GM19043 (cell line): ENCODE results near the gene ATP5PO.
"Not testable (repeated sequence)": the region's sequence is repeated elsewhere in the genome, so short reads cannot be mapped to it uniquely, and the experiment has no call there.

Experiments used
- ATAC-seq: cut with Tn5 transposase; IDR thresholded peaks from one replicate; pipeline ENCODE4 v1.9.1; 2021; ENCODE audit warnings: low read depth; ENCODE audit not compliant: unreplicated experiment

The ATP5PO gene

DNA sequence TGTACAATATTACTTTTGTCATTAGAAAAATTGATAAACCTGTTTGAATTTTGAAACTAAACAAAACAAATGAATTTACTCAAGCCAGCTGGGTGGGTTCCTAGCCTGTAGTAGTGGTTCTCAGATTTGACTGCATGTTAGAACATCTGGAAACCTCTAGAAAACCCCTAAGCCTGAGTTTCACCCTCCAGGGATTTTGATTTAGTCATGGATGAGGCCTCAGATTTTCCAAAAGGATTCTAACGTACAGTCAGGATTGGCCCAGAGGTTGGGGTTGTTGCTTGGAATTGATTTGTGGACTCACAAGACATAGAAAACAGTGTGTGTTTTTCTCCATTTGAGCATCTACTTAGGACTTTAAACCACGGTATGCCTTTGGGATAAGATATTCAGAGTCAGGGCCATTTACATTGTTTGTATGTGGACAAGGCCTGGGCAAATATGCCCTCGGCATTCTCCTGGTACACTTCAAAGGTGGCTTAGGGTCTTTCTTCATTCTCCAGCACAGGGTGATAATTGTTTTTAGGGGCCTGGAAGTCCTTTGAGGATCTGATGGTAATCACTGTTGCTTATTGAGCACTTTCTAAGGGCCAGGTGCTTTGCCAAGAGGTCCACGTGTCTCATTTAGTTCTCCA lies 42.6 kb downstream of the ATP5PO start:
- ATAC-seq = no peak

DNA sequence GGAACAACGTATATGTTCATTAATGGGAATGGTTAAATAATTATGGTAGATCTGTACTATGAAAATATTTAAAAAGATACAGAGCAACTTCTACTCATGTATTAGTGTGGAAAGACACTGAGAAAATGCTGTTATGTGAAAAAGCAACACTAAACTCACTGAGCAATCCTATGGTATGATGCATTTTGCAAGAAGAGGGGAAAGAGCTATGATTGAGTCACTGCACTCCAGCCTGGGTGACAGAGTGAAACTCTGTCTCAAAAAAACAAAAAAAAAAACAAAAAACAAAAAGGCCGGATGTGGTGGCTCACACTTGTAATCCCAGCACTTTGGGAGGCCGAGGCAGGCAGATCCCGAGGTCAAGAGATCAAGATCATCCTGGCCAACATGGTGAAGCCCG lies 44.4 kb downstream of the ATP5PO start:
- no peak for ATAC-seq

DNA sequence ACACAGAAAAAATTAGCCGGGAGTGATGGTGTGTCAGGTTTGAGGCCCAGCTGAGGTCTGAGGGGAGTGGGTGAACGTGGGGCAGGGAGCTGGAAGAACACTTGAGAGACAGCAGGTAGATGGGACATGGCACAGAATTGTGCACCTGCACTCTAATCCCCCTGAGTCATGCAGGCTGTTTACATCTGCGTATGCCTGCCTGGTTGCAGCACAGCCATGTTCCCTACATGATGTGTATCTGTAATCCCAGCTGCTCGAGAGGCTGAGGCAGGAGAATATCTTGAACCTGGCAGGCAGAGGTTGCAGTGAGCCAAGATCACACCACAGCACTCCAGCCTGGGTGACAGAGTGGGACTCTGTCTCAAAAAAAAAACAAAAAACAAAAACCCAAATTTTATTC lies 44.8 kb downstream of the ATP5PO start:
- ATAC-seq = no peak

DNA sequence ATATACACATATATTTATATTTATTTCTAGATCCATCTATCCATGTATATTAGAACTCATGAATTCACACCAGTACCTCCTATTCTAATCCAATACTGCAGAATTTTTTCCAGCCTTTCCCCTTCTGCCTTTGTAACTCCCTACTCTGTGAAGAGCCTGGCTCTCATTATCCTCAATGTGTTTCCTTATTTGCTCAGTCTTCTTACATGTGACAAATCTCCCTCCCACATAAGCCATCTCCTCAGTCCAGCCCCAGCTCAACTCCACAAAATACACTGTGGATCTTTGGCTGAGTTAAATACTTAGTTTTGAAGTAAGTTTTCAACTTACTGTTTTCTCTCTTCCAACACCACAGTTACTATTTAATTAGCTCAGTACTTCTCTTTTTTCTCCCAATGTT lies 45.7 kb downstream of the ATP5PO start:
- ATAC-seq = no peak

DNA sequence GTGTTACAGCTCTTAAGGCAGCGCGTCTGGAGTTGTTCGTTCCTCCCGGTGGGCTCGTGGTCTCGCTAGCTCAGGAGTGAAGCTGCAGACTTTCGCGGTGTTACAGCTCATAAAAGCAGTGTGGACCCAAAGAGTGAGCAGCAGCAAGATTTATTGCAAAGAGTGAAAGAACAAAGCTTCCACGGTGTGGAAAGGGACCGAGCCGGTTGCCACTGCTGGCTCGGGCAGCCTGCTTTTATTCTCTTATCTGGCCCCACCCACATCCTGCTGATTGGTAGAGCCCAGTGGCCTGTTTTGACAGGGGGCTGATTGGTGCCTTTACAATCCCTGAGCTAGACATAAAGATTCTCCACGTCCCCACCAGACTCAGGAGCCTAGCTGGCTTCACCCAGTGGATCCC lies 47.7 kb downstream of the ATP5PO start:
- not testable (repeated sequence) for ATAC-seq

DNA sequence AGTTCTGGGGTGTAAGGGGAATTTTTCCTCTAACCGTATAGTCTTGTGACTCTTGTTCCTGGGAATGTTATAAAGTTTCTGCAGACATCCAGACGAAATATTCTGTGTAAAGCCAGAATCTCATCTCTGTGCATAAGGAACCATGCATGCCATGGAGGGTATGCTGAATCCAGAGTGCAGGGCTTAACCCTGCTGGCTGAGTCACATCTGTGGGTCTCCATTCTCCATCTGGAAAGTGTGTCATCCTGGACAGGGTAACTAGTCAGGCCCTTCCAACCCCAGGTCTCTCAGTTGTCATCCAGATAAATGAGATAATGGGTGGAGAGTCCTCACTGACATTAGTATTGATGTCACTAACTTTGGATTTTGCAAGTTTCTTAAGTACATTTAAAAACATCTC lies 48.8 kb downstream of the ATP5PO start:
- no peak for ATAC-seq

DNA sequence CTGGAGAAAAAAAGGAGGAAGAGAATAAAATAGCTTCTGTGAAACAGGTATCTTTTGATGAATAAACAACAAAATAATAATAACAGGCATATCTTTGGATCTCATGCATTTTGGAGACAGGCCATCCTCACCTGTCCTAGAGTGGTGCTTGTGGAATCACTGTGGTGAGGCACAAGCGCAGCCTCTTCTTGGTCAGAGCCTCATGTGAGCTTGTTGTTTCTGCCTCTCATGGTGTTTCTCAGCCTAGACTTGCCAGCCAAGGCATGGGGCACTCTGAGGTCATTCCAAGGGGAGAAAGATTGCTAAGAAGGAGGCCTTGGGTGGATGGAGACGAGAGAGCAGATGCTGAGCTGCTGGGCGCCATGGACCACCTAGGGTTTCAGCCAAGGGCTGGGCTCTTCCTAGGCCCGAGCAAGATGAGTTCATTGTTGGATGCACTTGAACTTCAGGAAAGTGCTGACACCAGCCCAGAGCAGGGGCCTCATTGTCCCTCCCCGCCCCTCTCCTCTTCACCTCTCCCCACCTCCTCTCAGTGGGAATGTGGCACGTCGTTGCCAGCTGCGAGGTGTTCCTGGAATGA lies 49.5 kb downstream of the ATP5PO start:
- ATAC-seq = no peak

DNA sequence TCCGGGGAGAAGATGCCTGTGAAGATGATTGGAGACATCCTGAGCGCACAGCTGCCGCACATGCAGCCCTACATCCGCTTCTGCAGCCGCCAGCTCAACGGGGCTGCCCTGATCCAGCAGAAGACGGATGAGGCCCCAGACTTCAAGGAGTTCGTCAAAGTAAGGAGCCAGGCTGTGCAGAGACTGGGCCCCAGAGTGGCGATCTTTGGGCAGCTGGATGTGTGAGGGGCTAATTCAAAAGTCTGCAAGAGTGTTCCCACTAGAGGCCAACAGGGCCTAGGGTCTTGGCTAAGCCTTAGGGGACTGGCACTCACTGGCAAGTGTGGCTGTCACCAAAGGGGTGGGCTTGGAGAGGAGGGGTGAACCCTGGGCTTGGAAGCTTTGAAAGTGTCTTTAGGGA lies 50.4 kb downstream of the ATP5PO start:
- no peak for ATAC-seq

DNA sequence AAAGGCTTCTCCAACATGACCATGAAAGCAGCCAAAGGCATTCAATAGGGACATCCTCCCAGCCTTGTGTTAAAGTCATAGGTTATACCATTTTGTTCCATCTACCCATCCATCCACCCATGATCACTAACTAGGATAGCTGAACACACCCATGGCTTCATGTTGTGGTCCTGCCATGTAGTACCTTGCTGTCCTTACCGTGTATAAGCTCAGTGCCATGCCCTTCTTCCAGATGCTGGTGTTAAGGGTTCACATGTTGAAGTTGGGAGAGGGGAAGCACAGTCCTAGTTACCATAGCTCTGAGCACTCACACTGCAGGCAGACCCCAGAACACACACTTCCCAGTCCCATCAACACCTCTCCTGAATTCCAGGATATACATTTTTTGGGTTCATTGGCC lies 51.5 kb downstream of the ATP5PO start:
- no peak for ATAC-seq

DNA sequence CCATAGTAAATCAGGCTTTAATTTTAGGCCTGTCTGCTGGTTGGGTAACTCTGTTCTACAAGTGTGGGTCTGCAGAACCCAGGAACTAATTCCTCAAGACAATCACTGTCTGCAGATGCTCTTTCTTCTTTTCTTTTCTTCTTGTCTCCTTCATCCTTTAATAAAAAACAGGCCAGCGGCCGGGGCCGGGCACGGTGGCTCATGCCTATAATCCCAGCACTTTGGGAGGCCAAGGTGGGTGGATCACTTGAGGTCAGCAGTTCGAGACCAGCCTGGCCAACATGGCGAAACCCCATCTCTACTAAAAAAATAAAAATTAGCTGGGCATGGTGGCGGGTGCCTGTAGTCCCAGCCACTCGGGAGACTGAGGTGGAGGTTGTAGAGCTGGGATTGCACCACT lies 52.4 kb downstream of the ATP5PO start:
- ATAC-seq = not testable (repeated sequence)

DNA sequence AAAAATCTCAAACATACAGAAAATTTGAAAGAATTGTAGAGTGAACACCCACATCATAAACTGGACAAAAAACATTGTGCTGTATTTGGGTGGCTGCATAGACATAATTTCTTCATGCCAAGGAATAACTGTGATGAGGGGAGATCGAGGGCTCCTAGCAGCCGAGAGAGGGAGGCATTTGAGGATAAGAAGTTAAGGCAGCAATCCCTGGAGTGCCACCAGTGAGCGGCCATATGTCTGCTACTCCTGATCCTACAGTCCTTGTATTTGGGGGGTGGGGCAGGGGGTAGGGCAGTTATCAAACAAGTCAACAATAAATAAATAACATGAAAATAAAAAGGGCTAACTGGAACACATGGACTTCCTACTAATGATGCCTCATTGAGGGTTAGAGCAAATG lies 54.5 kb downstream of the ATP5PO start:
- no peak for ATAC-seq

DNA sequence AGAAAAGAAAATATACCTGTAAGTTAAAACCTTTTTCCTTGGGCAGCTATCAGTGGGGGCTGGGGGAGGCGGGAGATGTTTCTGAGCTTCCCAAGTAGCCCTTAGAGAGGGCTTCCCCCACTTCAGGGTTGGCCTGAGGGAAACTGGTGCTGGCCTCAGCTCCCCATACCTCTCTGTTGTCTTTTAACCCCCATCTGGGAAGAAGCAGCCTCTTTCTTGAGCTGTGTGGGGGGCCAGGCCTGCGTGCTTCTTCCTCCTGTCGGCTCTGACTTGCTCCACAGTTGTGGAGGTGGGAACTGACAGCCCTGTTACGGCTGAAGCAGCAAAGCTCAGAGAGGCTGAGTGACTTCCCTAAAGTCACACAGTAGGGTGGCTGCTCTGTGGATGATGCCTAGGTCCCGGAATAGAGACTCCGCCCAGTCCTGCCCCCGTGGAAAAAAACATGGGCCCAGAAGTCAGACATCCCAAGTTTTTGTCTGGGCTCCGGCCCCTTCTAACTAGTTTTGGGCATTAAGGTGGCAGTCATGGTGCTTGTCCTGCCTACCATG lies 55.2 kb downstream of the ATP5PO start:
- ATAC-seq = no peak

DNA sequence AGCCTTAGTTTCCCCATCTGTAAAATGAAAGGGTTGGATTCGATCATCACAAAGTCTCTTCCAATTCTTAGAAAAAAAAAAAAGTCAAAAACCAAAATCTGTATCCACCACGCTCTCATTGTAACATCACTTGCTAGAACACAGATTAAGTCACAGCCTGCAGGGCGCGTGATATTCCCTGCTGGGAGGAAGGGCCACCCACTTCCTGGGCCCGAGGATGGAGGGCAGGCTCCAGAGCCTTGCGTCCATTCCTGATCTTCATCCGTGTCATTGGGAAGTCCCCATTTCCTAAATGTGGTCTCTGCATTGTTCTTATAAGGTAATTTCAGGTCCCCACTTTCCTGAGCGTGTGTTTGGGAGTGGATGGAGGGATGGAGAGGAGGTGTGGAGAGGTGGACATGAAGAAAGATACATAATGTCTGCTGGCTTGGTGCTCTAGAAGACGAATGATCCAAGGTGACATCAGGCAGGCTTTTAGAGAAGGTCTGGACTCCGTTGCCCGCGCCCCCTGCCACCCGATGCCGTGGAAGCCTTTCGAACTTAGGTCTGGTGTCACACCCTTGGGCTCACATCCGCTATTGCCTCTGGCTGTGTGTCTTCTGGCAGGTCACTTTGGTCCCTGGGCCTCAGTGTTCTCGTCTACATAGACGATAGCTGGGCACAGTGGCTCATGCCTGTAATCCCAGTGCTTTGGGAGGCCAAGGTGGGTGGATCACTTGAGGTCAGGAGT lies 56.1 kb downstream of the ATP5PO start:
- no peak for ATAC-seq

DNA sequence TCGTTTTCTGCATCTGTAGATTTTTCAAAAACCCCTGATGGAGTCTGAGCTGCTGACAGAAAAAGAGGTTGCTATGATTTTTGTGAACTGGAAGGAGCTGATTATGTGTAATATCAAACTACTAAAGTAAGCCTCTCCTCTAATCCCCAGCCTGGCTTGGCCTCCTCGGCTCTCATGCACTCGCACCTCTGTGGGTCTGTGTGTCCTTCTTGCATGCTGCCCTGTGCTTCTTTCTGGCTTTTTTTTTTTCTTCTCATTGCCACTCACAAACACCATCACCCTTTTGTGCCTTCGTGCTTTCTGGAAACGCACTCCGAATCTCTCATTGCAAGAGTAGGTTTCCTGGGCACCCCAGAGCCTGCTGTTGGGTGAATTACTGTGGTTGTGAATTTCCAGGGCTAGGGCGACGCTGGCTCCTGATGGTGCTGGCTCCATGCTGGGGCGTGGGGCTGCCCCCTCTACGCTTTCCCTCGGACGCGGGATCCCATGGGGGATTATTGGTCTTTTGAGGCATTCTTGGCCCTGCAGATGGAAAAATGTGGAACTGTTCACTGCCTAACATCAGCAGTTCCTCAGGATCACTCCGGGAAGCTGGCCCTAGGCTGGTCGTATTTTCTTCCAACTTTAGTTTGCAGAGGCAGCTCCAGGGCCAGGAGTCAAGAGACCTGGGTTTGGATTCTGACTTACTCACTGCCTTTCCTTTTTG lies 56.8 kb downstream of the ATP5PO start:
- ATAC-seq = no peak

DNA sequence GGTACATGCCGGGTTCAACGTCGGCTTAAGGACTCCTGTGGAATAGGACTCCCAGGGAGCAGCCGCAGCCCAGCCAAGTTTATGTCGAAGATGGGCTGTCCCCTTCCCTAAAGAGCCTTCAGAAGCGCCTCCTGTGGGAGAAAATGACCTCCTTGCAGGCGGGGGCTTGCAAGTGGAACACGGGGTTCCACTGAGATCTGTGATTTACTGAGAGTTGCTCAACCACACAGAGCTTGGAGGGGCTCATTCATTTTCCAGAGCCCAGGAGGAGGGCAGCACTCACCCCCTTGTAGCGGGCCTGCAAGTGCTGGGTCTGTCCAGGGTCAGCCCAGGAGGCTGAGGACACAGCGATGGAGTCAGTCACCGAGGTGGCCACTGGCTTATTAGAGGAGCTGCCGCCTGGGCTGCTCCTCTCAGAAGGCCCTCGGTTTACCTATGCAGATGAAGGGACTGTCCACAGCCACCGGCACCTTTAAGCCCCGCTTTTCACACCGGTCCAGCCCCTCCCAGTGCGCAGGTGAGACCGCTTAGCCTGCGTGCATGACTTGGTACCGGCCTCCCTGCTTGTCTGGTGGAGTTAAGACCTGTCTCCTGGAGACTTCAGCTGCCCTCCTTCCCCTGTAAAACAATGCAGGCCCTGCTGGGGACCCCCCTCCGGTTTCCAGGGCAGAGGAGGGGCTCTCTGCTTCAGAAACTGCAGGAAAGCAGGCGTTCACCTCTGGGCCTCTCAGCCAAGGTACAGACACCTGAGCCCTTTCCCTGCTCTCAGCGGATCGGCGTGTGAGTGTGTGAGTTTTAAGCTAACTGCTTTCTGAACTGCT lies 57.5 kb downstream of the ATP5PO start:
- no peak for ATAC-seq

DNA sequence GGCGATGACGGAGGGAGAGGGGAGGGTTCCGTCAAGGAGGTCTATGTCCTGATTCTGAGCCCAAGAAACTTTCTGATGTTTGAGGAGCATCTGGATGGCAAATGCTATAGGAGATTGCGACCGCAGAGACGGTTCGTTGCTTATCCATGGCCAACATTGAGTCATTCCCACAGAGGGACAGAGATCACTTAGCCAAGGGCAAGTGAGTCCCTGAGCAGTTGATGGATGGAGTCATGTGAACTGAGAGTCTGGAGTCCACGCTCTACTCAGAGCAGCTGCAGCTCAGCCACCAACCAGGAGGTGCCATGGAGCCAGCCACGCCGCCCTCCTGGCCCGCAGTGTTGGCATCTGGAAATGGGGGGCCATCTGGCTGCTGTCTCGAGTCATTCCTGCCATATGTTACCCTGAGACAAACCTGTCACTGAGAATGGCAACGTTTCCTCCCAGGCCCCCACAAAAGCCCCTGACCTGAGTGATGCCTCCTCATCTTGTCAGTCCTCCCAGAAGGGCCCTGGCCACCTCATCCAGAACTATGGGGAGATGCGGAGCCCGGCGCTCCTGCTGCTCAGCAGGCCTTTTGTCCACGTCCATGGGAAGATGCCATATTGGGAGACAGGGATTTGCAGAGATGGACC lies 58.6 kb downstream of the ATP5PO start:
- ATAC-seq = no peak

DNA sequence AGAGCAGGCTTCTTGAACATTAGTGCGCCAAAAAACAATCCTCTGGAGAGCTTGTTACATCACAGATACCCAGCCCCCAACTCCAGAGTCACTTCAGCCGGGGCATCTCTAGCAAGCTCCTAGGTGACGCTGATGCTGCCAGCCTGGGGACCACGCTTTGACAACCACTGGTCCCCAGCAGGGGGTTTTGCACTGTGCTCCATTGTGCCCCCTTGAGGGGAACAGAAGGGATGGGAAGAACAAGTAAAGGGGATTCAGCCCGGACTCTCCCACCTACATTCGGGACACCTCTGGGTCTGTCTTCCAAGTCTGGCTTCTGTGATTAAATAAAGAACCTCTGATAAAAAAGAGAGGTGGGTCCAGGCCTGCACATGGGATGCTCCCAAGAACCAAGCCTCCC lies 60.4 kb downstream of the ATP5PO start:
- ATAC-seq = no peak

DNA sequence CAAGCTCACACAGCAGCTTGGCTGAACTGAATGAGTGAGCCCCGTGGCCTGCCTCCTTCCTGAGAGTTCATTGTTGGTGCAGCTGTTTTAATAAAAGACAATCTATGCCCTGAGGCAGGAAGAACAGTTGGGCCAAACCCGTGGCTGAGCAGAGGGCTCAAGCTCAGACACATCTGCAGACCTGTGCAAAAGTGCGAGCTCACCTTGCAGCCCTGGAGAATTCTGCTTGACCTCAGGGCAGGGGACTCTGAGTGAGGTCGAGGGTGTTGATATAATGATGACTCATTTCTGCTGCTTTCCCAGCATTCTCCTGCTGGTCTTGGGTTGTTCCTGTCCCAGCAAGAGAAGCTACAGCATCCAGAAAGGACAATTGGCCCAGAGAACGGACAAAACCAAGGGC lies 61.0 kb downstream of the ATP5PO start:
- ATAC-seq = no peak
